Stimulated activated CD8-positive, alpha-beta memory T cell treated with anti-CD3 and anti-CD28 coated beads, Interleukin-2, amount 100 ng/mL, for 1 hour (primary cell): ENCODE results near the gene GMFB.

Experiments used
- DNase-seq, 2 donors: peaks; one replicate each; pipeline ENCODE4 v3.0.0-alpha.2; 2020; ENCODE audit warnings: low read depth in 2 of 2

The GMFB gene

DNA sequence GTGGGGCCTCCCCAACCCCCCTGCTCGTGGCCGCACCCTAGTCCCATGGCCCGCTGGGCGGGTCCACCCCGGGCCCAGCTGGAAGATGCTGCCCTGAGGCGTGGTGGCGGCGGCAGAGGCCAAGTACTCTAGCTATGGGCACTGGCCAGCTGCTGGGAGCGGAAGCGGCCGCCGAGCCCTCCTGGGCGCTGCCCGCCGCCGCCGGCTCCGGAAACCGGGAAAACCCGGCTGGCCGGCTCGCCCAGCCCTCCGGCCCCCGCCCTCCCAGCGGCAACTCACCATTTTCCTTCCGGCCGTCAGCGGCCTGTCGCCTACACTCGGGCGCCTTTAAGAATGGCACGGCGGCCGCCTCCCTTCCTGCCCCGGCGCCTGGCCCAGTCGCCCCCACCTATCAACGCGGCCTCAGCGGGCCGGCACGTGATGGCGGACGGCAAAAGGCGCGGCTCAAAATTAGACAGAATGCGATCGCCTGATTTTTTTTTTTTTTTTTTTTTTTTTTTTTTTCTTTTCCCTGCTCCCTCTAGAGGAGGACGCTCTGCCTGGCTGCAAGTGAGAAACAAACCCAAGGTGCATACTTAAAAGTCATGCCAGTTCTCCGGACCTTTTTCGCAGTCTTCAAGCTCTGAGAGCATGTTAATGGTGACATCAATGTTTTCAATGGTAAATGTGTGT is at the start of gene GMFB:
TSS of gene GMFB (minus strand) at position 335 of the 672 bp plus-strand sequence. CDS start at position 282, 53 bp downstream.
- peak; percentile 69 to 80 for DNase-seq

DNA sequence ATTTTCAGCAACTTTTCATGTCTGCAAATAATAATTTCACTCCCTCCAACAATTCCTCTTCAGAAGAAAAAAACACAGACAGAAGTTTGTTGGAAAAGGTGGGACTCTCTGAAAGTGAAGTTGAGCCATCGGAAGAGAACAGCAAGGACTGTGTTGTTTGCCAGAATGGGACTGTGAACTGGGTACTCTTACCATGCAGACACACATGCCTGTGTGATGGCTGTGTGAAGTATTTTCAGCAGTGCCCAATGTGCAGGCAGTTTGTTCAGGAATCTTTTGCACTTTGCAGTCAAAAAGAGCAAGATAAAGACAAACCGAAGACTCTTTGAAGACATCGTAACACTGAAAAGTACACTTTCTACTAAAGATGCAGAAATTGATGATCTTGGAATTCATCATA is 49.3 kb upstream of the GMFB start:
- DNase-seq, result no peak

DNA sequence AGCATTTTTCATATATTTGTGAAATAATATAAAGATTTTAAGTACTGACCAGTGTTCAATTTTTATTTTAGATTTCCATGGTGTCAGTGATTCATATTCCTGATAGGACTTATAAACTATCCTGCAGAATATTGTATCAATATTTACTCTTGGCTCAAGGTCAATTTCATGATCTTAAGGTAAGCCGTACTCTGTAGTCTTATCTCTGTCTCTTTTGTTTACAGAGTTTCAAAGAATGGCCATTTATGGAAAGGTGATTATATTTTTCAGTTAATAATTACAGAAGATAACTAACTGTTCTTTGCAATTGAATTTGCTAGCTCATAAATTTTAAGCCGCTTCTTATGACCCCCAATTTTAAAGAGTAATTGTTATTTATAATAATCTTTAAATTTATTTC is 48.9 kb upstream of the GMFB start:
- DNase-seq, result no peak

DNA sequence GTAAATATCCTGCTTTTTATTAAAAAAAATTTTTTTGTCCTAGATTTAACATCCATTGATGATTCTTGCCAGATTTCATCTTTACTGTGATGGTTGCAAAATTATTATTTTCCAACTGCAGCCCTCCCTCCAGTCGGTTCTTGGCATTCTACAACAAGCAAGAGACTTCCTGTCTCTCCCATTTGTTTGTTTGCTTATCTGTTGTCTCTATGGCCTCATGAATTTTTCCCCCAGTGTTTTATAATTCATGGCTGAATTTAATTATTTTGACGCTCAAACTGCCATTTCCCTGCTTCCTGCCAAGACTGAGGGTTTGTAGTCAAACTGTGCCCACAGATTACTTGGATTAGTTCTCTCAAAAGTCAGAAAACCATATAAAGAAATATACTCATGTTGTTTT is 46.9 kb upstream of the GMFB start:
- no peak for DNase-seq

DNA sequence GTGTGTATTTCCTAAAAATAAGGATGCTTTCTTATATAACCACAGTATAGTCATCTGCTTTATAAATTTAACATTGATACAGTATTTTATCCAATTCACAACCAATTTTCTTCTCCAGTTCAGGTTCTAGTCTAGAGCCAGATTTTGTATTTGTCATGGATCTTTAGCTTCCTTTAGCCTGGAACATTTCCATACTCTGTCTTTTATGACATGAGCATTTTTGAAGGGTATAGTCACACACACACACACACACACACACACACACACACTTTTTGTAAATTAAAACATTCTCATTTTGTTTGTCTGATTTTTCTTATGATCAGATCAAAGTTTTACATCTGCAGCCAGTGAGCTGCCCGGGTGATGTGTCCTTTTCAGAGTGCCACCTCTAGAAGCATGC is 46.3 kb upstream of the GMFB start:
- no peak for DNase-seq

DNA sequence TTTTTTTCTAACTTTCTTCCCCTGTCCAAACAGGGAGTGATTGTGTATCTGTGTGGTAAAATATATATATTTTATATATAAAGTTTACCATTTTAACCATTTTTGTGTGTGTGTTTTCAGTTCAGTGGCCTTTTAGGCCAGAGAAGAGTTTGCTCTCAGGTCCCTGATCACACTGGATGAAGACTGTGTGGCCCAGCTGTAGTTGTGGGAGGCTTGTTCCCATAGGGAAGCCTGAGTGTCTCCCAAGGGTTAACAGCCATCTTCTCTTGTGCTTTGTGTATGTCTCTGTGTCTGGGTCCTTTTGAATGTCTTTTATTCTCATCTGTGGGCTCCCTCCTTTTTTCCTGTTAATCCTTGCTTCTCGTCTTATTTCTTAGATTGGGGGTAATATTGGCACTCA is 44.3 kb upstream of the GMFB start:
- DNase-seq, result no peak

DNA sequence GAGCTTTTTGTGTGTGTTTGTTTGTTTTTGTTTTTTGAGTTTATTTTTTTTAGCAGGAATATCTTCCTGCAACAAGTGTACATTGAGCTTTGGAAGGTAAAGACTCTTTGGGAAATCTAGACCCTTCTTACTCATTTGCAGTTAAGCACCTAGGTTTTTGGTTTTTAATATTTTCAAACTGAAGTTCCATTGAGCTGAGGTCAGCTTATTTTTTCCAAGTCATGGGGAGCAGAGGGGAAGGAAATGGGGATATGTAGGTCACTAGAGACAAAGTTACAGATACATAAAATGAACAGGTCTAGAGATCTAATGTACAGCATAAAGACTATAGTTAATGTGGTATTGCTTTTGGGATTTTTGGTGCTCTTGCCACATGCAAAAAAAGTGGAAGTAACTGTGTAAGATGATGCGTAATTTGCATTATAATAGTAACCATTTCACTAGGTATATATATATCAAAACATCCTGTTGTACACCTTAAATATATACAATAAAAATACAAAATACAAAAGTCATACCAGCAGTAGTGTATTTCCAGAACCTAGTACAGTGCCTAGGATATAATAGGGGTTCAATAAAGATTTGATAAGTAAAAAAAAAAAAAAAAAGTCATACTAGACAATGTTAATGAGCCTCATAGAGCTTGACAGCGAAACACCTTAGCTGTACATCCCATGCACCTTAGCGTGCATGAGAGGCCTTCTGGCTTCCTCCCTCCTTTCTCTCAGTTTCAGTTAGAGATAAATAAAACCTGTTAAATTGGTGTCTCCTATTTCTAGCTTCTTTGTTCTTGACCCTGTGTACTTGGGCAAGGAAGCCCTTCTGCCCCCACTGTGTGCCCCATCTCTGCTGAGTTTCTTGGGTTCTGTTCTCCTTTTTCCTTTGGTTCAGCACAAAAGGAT is 43.6 kb upstream of the GMFB start:
- no peak for DNase-seq

DNA sequence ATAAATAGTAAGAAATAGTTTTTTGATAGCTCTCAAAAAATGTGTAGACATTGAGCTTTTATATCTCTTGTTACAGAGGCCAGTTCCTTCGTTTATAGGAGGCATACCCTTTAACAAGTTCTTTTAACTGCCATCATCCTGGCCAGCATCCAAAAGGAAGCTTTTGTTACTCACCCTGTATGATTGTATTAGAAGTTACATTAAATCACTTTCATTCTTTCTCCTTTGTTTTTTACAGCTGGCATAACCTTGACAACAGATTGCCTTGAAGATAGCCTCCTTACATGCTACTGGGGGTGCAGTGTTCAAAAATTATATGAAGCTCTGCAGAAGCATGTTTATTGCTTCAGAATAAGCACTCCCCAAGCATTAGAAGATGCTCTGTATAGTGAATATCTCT is 41.0 kb upstream of the GMFB start:
- no peak for DNase-seq

DNA sequence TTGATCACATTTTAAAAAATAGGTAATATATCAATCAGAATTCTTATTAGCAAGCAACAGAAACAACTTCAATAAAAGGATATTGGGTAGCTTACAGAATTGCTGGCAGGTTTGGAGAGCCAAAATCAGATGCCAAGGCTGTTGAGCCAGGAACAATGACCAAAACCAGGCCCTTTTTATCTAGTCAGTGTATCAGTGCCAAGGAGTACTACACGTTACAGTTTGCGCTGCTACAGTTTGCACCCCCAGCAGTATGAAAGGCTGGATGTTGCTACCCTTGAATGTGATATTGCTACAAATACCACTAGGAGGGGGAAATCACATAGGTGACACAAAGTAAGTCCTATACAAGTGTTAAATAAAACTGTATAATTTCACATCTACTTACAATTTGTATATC is 40.2 kb upstream of the GMFB start:
- DNase-seq, result no peak

DNA sequence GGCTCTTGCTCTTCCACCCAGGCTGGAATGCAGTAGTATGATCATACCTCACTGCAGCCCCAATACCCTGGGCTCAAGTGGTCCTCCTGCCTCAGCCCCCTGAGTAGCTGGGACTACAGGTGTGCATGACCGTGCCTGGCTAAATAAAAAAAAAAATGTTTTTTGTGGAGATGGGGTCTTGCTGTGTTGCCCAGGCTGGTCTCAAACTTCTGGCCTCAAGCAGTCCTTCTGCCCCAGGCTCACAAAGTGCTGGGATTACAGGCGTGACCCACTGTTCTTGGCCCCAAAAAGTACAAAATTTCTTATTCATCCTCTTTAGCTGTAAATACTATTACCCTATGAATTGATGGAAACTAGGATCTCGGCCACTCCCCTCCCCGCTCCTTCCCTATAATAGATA is 35.6 kb upstream of the GMFB start:
- DNase-seq, result no peak

DNA sequence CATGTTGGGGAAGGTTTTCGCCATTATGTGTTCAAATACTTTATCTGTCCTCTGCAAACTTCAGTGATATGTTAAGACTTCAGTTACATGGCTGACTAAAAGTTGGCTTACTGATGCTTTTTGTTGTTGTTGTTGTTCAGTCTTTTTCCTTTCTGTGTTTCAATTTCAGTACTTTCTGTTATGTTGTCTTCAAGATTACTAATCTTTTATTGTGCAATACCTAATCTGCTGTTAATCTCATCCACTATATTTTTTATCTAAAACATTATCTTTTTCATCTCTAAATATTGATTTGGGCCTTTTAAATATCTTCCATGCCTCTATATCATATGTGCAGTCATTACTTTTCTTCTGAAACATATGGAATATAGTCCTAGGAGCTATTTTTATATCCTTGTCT is 27.9 kb upstream of the GMFB start:
- no peak for DNase-seq

DNA sequence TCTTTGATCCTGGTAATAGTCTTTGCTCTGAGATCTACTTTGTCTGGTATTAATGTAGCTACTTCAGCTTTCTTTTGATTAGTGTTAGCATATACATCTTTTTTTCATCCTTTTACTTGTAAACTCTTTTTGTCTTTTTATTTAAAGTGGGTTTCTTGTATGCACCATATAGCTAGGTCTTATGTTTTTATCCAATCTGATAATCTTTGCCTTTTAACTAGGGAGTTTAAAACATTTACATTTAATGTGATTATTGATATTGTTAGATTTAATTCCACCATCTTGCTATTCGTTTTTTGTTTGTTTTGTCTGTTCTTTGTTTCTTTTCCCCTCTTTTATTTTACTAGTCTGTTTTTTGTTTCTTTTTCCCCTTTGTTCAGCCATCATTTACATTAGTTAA is 26.9 kb upstream of the GMFB start:
- no peak for DNase-seq

DNA sequence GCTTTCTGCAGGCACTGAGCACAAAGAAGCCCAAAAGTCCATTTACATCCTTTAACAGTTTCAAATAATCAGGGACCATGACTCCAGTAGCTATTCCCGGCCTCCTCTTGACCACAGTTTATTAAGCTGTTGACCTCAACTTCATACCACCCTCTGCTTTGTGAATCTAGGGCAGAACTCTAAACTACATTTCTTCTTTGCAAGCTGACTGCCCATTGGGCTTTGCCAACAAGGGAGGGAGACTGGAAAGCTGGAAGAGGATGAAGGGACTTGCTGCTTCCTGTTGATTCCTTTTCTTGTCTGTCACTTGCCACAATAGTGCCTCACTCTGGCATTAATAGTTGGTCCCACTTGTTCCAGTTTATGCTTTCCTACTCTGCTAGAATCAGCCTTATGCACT is 23.6 kb upstream of the GMFB start:
- DNase-seq, result no peak

DNA sequence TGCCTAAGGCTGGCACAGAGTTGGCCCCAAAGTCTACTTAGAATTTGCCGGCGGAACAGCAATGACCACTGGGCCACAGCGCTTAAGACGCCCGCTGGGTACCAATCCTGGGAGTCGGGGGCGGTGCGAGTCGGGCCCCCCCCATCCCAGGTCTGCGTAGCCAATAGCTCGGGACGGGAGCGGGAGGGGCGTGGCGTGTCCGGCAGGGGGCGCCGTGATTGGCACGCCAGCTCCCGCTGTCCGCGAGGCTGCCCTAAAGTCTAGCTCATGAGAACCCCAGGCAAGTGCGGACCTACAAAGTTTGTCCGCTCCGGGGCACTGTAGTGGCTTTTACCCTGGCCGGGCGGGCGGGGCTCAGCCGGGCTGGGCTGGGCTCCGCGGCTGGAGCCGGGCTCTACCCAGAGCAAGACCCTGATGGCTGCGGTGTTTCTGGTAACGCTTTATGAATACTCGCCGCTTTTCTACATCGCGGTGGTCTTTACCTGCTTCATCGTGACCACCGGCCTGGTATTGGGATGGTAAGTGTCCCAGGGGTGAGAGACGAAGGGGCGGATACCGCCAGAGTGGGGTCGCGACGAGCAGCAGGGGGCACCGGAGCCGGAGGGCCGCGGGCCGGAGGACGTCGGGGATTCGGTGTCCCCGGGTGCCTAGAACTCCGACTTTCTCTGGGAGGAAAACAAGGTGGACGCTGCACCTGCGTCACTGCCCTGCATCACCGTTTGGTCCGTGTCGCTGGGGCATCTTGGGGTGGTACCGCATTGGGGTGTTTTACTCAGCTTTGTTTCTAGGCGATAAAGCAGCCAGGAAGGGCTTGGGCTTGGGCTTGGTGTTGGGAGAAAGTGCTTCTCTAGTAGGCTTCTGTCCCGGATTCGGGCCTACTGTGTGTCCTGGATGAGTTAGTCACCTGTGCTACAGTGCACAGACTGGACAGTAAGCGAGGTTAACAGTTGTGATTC is 21.0 kb upstream of the GMFB start, which contains the start of gene CGRRF1:
TSS of gene CGRRF1 (plus strand) at position 361 of the 956 bp plus-strand sequence. CDS start at position 415, 54 bp downstream.
- peak; percentile 90 to 95 for DNase-seq

DNA sequence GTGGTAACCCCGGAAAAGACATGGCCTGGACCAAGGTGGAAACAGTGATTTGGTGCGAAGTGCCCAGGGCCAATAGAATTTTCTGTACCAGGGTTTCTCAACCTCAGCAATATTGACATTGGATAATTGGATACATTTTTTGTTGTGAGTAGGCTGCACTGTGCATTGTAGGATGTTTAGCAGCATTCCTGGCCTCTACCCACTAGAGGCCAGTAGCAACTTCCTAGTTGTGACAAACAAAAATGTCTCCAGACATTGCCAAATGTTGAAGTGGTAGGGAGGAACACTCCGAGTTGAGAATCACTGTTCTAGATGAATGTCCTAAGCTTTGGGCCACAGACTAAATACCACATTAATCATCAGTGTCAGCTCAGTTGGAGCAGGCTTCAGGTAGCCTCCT is 14.7 kb upstream of the GMFB start:
- DNase-seq, result no peak

DNA sequence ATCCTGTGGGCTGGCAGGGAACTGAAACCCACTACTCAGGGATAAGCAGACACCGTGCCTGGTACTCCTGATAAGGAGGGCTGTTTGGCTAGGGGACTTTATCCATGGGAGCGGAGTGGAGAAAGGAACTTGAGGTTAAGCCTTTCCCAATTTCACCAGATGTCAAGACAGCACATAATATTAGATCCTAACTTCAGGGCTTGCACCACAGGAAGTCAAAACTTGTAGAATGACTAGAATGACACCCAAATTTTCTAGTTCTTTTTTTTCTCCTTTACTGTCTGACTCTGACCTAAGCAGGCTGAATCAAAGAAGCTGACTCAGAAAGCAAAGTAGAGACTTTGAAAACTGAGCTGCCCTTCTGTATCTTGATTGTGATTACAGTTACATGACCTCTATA is 13.8 kb upstream of the GMFB start:
- DNase-seq, result no peak

DNA sequence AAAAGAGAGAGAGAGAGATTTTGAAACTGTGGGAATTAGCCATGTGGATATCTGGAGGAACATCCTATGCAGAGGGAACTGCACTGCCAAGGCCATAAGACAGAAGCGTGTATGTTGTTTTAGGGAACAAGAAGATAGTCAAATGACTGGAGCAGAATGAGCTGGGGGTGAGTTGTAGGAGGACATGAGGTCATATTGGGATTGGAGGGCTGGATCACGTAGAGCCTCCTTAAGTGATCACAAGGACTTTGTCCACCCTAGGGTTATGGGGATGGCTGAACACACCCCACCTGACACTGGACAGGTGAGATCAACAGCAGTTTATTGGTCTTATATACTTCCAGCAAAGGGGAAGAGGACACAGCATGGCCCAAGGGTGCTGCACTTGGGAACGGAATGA is 12.7 kb upstream of the GMFB start:
- no peak for DNase-seq

DNA sequence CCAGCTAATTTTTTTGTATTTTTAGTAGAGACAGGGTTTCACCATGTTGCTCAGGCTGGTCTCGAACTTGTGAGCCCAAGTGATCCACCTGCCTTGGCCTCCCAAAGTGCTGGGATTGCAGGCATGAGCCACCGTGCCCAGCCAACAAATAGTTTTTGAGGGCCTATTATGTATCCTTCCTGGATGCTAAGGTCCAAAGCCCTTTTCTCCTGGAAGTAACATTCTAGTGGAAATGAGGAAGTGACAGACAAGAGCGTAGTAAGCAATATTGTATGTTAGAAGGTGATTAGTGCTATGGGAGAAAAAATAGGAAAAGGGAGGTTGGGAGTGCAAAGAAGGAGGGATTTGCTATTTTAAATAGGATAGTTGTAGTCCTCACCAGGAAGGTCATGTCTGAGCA is 12.0 kb upstream of the GMFB start:
- DNase-seq, result no peak

DNA sequence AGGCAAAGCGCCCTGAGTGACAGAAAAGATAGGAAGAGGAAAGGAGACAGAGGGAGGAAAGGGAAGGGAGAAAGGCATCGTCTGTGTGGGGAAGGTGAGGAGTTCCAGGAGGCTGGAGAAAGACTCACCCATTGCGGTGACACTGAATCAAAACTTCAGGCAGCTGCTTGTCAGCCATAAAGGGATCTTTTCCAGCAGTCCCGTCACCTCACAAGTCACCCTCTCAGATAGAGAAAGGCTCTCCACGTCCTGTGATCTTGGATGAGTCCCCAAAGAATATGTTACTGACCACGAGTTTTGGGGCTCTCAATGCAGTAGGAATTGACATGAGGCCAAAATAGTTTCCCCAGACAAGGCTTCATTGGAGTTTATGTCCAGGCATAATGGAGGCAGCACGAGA is 9.8 kb upstream of the GMFB start:
- no peak for DNase-seq

DNA sequence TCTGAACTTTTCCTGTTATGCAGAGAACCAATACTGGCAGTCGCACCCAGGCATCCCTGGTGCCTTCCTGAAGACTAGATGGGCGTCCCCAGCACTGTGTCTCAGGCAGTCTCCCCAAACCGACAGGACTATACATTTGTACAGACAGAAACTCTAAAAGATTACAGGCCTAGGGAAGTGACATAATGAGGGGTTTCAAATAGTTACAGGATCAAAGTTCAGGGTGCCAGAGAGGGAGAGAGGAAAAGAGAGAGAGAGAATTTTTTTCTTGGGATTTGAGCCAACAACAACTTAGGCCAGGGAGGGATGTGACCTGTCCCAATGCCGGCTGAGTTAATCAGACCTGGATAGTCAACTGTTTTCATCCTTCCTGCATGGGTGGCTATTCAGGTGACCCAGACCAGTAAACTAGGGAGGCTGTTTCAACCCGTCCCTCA is 9.3 kb upstream of the GMFB start:
- DNase-seq, result no peak

DNA sequence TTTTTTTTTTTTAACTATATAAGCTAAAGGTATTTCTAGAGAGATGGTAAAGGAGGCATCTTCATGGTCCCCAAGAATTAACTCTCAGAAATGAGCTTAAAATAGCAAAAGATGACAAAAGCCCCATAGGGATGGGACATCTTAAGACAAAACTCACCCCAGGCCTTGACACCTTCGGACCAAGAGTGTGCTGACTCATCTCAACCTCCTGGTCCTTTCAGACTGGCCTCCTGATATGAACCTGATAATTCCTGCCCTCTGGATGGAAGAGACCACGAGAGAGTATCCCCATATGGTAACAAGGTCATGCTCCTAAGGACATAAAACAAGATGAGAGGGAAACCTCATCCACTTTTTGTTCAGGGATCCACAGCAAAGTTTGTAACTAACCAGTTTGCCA is 8.4 kb upstream of the GMFB start:
- DNase-seq, result no peak

DNA sequence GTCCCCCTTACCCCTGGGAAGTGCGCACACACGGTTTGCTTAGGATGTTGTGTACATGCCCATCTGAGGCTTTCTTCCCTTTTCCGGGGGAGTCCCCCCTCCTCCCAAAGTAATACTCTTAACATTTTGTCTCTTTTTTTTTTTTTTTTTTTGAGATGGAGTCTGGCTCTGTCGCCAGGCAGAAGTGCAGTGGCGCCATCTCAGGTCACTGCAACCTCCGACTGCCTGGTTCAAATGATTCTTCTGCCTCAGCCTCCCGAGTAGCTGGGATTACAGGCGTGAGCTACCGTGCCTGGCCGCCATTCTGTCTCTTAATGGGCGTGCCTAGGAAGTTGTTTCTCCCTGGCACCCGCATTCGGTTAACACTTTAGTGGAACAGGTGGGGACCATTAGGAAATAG is 4.5 kb upstream of the GMFB start:
- no peak for DNase-seq
